GM23338 (cell line): Measurements from ENCODE around the gene RSPH1.

Experiments
- CTCF ChIP-seq, 2 experiments: fragments of 200-600 bp in 1 of 2; sonication (generic) in 1 of 2; conservative IDR thresholded peaks; 2 replicates each; pipeline versions ENCODE4 v1.5.1 to v1.6.1; 2016 to 2017; ENCODE audit warnings: antibody characterized with exemption in 2 of 2, low read depth in 2 of 2, mild to moderate bottlenecking in 2 of 2, moderate library complexity in 1 of 2
- EZH2 ChIP-seq: fragments of 200-600 bp; sonication (generic); IDR thresholded peaks from one replicate; pipeline ENCODE4 v1.8.0; 2017; ENCODE audit warnings: antibody characterized with exemption, mild to moderate bottlenecking, low read depth; ENCODE audit not compliant: unreplicated experiment
- EZH2phosphoT487 ChIP-seq: fragments of 200-600 bp; sonication (generic); IDR thresholded peaks from one replicate; pipeline ENCODE4 v1.8.1; 2018; ENCODE audit warnings: antibody characterized with exemption; ENCODE audit not compliant: unreplicated experiment
- TF ChIP-seq, protein P1 (sequence below): IDR thresholded peaks from one replicate; pipeline ENCODE4 v1.6.1; 2018; ENCODE audit warnings: antibody characterized with exemption; ENCODE audit not compliant: unreplicated experiment

DNA sequence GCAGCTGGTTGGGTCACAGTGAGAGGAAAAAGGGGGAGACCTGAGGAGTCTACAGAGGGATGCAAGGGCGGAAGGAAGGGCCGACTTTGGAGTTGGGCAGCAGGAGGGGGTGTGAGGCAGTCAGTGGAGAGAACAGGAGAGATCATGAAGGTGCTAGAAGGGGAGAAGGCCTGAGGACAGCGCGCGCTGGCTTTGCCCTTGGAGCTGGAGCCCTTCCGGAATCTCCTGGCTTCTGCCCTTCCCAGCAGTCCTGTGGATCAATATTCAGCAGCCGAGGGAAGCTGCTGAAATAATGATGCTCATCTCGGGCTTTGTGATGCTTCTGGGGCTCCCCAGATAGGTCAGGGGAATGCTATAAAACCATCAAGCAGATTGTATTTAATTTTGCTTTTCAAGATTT is 44.4 kb upstream of the RSPH1 start:
- TF ChIP-seq EZH2phosphoT487 (no peak), CTCF (conservative IDR thresholded peaks at IDR 0.05; ENCODE audit: low read depth in 2 of 2) (no peak), EZH2 (no peak)
- TF ChIP-seq, protein P1, sequence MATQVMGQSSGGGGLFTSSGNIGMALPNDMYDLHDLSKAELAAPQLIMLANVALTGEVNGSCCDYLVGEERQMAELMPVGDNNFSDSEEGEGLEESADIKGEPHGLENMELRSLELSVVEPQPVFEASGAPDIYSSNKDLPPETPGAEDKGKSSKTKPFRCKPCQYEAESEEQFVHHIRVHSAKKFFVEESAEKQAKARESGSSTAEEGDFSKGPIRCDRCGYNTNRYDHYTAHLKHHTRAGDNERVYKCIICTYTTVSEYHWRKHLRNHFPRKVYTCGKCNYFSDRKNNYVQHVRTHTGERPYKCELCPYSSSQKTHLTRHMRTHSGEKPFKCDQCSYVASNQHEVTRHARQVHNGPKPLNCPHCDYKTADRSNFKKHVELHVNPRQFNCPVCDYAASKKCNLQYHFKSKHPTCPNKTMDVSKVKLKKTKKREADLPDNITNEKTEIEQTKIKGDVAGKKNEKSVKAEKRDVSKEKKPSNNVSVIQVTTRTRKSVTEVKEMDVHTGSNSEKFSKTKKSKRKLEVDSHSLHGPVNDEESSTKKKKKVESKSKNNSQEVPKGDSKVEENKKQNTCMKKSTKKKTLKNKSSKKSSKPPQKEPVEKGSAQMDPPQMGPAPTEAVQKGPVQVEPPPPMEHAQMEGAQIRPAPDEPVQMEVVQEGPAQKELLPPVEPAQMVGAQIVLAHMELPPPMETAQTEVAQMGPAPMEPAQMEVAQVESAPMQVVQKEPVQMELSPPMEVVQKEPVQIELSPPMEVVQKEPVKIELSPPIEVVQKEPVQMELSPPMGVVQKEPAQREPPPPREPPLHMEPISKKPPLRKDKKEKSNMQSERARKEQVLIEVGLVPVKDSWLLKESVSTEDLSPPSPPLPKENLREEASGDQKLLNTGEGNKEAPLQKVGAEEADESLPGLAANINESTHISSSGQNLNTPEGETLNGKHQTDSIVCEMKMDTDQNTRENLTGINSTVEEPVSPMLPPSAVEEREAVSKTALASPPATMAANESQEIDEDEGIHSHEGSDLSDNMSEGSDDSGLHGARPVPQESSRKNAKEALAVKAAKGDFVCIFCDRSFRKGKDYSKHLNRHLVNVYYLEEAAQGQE = no peak
